GM12875 (cell line): ENCODE measurements around the gene CLIC5.

Experiments used
- H3K4me3 ChIP-seq: one replicate; pipeline ENCODE4 v1.5.1; 2011; ENCODE audit warnings: low read depth, low read length, control low read depth
- TF ChIP-seq, protein P1 (sequence below): IDR thresholded peaks from 2 replicates; pipeline ENCODE4 v1.5.1; 2011; ENCODE audit warnings: low read depth, mild to moderate bottlenecking, control low read depth, inconsistent platforms, low read length, moderate library complexity, borderline replicate concordance; ENCODE audit not compliant: insufficient read depth

Gene CLIC5

DNA sequence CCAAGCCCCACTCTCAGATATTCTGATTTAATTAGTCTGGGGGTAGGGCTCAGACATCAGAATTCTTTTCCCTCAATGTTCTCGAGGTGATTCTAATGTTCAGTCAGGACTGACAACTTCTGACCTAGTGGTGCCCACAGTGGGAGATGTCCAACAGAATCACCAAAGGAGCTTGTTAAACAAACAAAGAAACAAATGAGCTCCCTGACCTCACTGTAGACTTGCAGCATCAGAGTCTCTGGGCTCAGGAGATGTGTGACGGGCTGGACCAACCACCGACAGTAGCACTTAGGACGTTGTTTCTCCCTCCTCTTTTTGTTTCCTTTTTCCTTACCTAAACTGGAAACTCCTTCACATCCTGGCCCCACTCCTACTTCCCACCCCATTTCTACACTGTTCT is 49.3 kb downstream of the CLIC5 start:
- TF ChIP-seq, protein P1, sequence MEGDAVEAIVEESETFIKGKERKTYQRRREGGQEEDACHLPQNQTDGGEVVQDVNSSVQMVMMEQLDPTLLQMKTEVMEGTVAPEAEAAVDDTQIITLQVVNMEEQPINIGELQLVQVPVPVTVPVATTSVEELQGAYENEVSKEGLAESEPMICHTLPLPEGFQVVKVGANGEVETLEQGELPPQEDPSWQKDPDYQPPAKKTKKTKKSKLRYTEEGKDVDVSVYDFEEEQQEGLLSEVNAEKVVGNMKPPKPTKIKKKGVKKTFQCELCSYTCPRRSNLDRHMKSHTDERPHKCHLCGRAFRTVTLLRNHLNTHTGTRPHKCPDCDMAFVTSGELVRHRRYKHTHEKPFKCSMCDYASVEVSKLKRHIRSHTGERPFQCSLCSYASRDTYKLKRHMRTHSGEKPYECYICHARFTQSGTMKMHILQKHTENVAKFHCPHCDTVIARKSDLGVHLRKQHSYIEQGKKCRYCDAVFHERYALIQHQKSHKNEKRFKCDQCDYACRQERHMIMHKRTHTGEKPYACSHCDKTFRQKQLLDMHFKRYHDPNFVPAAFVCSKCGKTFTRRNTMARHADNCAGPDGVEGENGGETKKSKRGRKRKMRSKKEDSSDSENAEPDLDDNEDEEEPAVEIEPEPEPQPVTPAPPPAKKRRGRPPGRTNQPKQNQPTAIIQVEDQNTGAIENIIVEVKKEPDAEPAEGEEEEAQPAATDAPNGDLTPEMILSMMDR, result no peak
- H3K4me3 ChIP-seq, result no peak overlapping the region

DNA sequence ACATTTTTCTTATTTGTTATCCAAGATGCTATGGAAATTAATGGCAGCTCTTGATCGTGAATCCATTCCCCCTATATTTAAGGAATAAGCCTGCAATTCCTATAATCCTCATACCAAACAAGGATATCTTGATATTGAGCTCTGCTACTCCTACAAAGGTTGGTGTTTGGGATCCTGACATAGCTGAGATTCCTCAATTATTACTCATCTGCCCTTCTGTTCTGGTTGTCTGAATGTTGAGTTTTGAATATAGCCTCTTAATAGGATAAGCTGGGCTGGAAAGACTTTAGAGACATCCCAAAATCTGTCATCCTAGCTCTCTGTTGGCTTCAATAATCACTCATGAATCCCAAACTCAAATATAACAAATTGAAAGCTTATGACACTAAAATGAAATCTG is 49.9 kb downstream of the CLIC5 start:
- H3K4me3 ChIP-seq, result no peak overlapping the region
- TF ChIP-seq, protein P1, result no peak

DNA sequence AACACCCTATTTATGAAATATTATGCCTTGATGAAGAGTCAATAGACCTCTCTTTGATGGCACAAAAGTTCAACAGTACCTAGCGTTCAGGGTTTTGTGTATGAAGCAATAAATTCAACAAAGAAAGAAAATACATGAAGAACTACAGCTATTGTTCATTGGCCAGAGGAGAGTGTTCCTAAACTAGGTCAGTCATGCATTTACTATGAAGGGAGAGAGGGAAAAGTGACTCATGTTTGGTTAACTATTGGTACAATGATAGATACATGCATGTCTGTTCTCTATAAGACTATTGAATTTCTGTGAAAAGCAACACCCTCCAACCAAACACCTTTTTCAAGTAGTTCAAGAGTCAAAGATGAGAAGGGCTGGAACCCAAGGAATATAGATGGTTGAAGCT is 50.7 kb downstream of the CLIC5 start:
- no peak overlapping the region for H3K4me3 ChIP-seq
- TF ChIP-seq, protein P1, result no peak

DNA sequence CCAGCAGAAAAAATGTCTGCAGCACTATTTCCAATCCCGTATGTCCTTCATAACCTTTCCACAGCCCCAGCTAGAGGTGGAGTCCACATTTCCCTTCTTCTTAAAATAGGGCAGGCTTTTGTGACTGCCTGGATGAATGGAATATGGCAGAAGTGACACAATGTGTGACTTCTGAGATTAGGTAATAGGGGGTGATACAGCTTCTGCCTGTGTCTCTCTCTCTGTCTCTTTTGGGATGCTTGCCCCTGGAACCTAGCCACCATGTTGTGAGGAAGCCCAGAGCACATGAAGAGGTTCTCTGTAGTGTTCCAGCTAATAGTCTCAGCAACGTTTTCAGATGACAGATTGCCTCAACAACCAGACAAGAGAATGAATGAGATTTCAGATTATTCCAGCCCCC is 51.4 kb downstream of the CLIC5 start:
- TF ChIP-seq, protein P1, result no peak
- H3K4me3 ChIP-seq, result no peak overlapping the region

DNA sequence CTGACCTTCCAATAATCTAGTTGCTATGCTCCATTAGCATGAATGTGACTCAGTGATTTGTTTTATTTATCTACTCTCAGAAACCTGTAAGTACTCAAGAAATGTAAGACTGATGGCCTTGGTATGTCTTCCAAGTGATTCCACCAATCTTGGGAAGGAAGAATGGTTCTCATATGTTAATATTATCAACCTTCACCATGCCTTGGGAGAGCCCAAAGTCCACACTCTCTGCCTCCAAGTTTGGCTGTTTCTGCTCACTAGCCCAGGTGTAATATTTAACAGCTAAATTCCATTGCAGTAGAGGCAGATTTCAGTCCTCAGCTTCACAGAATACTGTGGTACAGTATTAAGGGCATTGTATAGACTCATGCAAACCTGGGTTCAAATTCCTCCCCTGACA is 51.8 kb downstream of the CLIC5 start:
- TF ChIP-seq, protein P1, result no peak
- H3K4me3 ChIP-seq, result no peak overlapping the region

DNA sequence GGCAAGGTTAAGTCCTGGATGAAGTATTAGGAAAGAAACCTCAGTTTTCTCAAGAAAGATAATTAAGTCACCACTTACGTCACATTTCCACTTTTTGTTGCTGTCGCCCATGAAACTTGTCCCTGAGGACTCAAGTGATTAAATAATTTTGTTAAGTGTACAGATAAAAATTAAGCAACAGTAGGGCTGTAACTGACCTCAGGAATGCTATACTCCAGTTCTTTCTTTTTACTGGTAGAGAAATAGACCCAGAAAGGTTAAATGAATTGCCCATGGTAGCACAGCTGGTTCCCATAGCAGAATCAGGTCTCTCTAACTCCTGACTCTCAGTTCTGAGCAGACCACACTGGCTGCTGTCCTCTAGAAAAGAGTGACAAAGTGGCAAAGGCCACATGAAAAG is 54.5 kb downstream of the CLIC5 start:
- H3K4me3 ChIP-seq, result no peak overlapping the region

DNA sequence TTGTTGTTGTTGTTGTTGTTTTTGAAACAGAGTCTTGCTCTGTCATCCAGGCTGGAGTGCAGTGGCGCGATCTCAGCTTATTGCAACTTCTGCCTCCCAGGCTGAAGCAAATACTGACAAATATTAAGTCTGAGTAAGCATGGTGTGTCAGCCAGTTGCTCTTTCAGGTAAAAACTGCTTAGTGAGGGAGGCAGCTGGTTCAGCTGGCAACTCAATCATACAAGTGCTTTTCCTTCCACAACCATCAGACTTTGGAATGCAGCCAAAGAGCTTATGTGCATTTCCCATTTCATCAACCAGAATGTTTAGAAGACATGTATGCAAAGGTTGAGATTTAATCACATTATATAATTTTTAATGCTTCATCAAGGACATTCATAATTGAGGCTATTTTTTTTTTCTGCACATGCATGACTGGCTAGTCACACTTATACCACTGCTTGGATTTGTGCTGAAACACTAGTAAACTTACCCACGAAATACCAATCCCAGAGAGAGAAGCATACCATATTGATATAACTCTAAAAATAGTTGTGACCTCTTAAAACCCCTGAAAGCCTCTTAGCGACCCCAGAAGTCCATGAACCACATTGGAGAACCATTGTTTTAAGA is 56.0 kb downstream of the CLIC5 start:
- no peak overlapping the region for H3K4me3 ChIP-seq
- TF ChIP-seq, protein P1, result no peak

More for the DNA sequence above, 54.5 kb downstream of the CLIC5 start:
- TF ChIP-seq, protein P1, result no peak
